ENCODE results near the gene ZBTB17.
"Not testable (repeated sequence)": the region's sequence is repeated elsewhere in the genome, so short reads cannot be mapped to it uniquely, and the experiment has no call there.

Gene ZBTB17

DNA sequence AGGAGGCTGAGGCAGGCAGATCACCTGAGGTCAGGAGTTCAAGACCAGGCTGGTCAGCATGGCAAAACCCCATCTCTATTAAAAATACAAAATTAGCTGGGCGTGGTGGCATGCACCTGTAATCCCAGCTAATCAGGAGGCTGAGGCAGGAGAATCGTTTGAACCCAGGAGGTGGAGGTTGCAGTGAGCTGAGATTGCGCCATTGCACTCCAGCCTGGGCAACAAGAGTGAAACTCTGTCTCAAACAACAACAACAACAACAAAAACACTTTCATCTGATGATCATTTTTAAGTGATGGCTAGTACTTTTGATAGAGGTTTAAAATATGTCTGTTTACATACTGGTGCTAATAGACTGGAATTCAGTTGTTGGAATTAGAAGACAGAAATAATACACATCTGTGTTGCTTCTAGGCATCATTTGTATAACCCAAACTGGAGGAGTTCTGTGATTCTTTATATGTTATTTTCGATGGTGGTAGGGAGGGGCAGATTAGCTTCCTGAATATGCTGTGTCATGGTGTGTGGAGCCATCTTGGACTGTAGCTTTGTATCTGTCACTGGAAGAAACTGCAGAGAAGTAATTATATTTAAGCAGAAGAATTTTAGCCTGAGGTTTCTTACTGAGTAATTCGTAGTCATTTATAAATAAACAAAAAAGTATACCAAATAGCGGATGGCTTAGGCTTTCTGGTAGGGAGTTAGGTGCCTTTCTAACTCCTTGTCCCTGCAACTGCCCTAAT lies 82.9 kb downstream of the ZBTB17 start:
- not testable (repeated sequence) for DNase-seq

All from right hindlimb (tissue), 1 donor.